Occipital lobe (tissue), 2 donors: ENCODE data around the gene FAM228A. TPM values are rescaled to one million over a fixed set of nuclear protein-coding genes. Genes with fewer than 3 reads are reported as not detected.
"Not testable (repeated sequence)": the region's sequence is repeated elsewhere in the genome, so short reads cannot be mapped to it uniquely, and the experiment has no call there.

Experiments used
- DNase-seq: peaks from one replicate; lab custom pipeline; 2025; lab: John Stamatoyannopoulos, UW
- total RNA-seq: library from RNA; depleted of rRNA; stranded (reverse); fragments of >200 nt; gene quantifications from one replicate; pipeline ENCODE4 v1.2.3, GENCODE V29; 2014

Gene FAM228A
- 3.9 TPM for total RNA-seq

DNA sequence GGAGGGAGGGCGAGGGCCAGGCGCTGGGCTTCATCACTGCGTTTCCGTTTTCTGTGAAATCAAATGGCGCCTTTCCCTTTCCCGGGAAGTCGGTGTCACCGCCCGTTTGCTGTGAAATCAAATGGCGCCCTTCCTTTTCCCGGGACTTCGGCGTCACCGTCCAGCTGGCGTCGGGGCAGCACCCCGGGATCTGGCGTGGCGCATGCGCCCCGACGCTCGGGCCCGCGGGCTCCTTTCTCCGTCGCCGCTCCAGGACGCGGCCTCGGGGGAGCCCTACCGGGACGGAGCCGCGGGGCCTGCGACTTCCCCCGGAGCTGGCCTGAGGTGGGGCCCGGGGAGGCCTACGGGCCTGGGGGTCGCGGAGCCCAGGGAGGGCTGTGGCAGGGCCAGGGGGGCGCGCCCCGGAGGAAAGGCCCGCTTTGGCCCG lies at the start of gene FAM228A:
Gene FAM228A (plus strand): TSS at position 203 of the 427 bp plus-strand sequence. CDS start 428 bp downstream, outside the sequence.
- DNase-seq = no peak

DNA sequence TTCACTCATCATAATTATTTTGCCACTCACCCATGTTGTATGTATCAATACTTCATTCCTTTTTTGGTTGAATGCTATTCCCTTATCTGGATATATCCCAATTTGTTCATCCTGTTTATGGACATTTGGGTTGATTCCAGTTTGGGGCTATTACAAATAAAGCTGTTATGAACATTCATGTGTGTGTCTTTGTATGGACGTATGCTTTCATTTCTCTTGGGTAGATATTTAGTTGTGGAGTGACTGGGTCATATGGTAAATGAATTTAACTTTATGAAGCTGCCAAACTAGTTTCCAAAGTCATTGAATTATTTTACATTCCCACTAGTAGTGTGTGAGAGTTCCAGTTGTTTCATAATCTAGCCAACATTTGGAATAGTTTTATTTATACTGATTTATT lies 48.9 kb upstream of the FAM228A start:
- DNase-seq = no peak

DNA sequence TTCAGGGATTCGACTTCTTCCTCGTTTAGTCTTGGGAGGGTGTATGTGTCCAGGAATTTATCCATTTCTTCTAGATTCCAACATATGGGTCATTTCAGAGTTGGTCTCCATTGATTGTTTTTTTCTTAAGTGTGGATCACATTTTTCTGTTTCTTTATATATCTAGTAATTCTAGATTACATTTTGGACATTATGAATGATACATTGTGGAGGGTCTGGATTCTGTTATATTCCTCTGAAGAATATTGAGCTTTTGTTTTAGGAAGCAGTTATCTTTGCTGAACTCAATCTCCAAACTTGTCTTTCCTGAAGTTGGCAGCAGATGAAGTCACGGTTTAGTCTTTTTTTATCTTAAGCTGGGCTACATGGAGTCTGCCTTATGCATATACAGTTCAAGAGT lies 42.3 kb upstream of the FAM228A start:
- DNase-seq = no peak

DNA sequence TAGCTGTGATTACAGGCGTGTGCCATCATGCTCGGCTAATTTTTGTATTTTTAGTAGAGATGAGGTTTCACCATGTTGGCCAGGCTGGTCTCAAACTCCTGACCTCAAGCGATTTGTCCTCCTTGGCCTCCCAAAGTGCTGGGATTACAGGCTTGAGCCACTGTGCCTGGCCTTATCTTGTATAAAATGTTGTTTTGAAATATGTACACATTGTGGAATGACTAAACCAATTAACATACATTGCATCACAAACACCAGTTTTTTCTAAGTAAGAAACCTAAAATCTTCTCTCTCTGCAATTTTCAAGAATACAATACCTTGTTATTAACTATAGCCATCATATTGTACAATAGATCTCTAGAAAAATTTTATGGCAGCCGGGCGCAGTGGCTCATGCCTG lies 34.5 kb upstream of the FAM228A start:
- not testable (repeated sequence) for DNase-seq

DNA sequence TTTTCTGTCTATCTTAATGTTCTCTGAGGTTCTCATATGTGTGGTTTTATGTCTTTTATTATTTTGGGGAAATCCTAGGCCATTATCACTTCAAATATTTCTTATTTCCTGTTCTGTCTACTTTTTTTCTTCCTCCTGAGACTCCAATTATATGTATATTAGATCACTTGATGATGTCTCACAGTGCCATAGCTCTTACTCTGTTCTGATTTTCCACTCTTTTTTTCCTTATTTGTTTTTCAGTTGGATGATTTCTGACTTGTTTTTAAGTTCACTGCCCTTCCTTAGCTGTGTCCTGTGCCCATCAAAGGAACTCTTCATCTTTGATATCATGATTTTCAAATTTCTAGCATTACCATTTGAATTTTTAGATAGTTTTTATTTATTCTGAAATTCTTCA lies 27.5 kb upstream of the FAM228A start:
- no peak for DNase-seq

DNA sequence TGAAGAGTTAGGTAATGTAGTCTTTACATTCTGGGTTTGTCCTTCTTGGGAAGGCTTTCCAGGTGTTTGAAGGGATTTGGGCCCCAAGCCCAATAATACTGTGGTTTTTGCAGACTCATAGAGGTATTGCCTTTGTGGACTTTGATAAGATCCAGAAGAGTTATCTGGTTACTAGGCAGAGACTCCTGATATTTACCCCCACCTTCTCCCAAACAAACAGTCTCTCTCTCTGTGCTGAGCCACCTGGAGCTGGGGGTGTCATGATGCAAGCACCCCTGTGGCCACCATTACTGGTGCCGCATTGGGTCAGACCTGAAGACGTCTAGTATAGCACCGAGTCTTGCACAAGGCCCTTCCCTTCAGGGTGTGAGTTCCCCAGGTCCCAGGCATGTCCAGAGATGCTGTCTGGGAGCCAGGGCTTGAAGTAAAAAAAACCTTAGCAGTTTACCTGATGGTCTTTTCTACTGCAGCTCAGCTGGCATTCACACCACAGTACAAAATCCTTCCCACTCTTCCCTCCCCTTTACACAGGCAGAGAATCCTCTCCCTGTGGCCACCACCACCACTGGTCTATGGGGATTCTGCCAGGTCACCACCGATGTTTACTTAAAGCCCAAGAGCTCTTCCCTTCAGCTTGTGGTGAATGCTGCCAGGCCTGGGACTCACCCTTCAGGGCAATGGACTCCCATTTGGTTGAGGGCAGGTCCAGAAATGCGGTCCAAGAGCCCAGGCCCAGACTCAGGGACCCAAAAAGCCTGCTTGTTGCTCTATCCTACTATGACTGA lies 22.2 kb upstream of the FAM228A start:
- no peak for DNase-seq

DNA sequence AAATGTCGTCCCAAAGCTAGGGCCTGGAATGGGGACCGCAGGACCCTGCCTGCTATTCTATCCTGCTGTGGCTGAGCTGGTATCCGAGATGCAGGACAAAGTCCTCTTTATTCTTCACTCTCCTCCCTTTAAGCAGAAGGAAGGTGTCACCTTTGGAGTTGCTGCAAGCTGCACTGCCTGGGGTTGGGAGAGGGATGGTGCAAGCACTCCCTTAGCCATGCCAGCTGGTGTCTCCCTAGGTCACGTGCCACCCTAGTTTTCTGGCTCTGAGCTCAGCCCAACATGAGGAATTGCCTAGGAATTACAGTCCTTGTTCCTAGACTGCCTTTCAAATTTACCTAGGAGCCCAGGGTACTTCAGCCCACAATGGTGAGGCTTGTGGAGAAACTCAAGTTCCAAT lies 21.4 kb upstream of the FAM228A start:
- DNase-seq = no peak

DNA sequence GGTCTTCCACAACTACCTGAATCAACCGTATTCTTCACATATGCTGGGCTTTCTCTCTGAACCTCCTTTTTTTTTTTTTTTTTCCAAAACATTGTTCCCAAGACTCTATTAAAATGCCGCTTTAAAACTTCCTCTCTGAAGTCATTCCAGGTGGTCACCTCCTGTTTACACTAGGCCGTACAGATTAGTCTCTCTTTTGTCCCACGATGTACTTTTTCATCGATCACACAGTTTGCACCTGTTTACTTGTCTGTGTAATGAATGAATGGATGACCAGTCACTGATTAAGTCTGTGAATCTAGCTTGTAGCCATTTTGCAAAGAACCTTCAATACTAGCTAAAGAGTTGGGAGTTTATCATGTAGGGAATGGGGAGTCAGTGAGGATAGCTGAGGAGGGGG lies 16.7 kb upstream of the FAM228A start:
- DNase-seq = no peak

DNA sequence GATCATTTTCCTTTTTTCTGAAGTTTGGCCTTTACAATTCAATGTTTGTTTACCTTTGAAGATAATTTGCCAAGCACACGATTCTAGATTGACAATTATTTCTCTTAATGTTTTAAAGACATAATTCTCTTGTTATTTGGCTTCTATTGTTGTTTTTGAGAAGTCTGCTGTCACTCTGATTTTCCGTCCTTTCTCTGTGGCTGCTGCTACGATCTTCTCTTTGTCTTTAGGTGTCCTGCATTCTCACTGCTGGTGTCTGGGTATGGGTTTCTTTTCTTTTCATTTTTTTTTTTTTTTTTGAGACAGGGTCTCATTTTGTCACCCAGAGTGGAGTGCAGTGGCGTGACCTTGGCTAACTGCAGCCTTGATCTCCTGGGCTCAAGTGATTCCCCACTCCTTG lies 15.1 kb upstream of the FAM228A start:
- no peak for DNase-seq

DNA sequence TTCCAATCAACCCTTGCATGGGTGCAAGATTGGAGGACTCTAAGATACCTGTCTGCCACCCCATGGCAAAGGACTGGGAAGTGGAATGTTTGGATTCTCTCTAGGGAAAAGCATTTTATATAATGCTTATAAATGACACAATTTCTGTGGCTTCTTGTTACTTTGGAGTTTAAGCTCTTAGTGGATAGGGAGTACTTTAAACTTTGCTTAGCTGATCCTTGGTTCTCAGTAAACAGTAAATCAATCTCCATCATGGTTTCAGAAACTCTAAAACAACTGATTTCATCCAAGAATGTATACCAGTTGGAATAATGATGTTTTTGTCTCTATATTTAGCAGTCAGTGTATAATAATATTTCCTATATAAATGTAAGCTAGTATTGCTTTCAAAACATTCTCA lies 14.1 kb upstream of the FAM228A start:
- DNase-seq = no peak

DNA sequence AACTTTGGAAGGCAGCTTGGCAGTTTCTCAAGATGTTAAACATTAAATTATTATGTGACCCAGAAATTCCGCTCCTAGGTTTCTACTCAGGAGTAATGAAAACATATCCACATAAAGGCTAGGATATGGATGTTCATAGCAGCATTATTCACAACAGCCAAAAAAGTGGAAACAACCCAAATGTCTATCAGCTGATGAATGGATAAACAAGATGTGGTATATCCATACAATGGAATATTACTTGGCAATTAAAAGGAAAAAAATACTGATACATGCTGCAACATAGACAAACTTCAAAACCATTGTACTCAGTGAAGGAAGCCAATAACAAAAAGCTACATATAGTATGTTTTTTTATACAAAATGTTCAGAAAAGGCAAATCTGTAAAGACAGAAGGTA lies 12.4 kb upstream of the FAM228A start:
- DNase-seq = no peak

DNA sequence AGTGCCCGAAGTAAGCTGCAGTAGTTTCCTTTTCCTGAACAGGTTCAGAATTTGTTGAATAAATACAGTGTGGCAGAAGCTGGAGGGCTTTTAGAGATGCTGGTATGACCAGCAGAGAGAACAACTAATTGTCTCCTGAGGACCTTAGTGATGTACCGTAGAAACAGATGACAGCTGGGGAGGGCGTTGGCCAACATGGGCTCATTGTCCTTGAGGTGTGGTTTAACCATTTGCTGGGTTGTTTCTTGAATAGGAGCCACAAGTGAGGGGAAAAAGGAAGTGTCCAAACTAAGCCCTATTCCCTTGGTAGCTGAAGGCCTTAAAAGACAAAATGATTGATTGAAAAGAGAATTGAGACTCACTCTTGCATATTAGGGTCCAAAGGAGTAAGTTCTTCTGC lies 11.7 kb upstream of the FAM228A start:
- no peak for DNase-seq

DNA sequence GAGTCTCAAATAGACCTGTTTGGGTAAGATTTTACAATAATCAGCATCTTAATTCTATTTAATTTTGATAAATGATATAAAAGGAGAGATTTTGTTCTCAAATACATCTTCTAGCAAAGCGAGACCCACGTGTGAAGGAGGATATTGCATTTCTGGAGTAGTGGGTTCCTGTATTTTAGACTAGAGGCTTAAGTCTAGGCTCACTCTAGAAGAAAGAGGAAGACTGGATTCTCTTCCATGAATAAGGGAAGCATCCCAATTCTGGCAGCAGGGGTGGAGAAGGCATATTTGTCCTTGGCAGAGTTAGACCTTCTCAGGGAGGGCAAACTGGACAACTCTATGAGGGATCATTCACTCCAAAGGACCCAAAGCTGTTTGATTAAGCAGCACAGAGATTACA lies 11.3 kb upstream of the FAM228A start:
- DNase-seq = no peak

DNA sequence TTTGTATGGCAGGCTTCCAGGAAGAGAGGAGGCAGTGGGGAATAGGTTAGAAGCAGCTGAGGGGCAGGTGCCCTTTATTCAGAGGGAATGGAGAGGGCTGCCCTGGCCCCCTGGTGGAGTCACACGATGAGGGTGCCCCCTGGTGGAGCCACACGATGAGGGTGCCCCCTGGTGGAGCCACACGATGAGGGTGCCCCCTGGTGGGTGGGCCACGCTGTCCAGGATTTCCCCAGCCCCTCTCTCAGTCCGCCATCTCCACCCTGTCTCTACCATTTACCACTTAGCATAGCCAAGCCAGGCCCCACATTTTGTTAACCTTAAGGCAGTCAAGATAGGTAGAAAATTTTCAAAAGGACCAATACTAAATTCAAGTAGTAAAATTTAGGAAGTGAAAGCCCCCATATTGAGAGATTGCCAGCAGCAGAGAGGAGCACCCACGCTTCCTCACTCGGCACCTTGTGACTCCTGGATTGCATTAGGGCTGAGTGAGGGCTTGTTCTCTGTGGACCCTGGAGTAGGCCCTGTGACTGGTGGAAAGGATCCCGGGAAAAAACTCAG lies 10.4 kb upstream of the FAM228A start:
- DNase-seq = no peak

DNA sequence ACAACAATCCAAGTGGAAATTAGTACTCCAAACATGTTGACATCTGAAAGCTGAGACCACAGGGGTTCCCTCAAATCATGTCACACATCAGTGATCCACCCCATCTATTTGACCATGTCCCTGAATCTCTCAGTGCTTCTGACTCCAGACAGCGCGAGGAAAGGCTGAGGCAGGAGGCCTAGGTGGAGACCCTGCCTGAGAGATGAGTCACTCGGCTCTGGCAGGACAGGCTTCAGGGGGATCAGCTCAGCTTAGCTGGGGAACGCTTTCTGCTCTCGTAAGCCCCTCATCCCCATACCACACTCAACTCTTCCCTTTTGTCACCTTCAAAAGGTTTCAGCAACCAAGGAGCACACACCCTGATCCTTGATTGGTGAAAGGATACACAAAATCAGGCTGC lies 5.8 kb upstream of the FAM228A start:
- no peak for DNase-seq

DNA sequence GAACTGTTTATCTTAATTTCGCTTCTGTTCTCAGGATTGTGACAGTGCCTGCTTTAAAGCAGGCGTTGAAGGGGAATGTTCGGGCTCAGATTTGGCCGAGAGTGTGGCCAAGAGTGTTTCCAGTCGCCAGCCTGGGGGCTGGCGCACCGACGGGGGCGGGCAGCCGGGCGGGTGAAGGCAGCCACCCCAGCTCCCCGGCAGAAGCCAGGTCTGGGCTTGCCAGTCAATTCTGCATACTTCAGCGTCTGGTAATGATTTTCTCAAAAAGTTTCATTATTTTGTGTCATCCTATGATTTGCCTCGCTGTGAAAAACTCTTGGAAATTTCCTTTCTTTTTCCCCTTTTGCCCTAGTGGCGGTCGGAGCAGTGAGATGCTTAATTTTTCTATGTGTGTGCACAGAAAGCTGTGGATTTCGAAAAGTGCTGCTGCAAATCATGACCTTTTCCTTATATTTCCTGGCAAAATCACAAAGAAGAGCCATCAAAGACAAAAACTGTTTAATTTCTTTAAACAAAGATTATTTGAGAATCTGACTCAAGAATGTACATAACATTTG lies 856 bp downstream of the FAM228A start:
- DNase-seq = no peak

DNA sequence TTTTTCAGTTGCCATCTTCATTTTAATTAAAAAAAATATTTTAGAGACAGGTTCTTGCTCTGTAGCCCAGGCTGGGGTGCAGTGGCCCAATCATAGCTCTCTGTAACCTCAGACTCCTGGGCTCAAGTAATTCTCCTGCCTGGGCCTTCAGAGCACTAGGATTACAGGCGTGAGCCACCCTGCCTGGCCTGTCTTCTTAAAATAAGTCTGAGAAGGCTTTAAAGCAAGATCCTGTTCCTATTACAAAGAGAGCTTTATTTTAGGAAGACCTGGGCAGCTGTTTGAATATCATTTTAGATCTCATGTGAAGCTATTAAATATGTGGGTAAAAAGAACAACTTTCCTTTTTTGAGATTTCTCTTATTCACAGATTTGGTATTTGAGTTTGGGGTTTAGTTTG lies 1.5 kb downstream of the FAM228A start:
- no peak for DNase-seq

DNA sequence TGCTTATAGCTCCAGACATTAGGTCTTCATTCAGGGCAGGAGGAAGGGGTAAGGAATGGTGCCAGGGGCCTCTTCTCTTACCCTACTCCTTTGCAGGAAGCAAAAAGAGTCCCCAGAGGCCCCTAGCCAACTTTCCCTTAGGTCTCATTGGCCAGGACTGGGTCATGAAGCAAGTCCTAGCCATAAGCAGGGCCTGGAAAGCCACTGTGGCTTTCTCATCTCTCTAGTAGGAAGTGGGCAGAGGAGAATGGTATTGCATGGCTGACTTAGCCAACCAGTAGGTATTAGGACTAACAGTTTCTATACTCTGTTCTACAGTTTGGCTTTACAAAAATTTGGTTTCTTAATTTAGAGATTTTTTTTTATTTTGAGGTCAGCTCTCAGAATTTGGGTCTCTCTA lies 4.8 kb downstream of the FAM228A start:
- DNase-seq = no peak

DNA sequence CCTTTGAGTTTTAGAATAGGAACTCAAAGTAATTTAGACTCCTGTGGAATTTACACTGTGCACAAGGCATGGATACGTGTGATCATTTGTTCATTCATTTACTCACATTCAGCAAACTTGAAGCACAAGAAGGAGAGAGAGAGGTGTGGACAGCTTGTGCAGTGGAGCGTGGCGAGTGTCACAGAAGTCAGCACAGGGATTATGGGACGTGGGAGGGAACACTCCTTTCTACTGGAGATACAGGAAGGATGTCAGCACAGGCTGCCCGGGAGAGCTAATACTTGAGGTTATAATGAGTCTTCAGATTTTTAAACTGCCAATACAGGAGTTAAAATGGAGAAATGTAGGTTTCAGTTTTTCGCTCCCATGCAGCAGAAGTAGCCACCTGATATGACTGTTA lies 7.0 kb downstream of the FAM228A start:
- DNase-seq = no peak

DNA sequence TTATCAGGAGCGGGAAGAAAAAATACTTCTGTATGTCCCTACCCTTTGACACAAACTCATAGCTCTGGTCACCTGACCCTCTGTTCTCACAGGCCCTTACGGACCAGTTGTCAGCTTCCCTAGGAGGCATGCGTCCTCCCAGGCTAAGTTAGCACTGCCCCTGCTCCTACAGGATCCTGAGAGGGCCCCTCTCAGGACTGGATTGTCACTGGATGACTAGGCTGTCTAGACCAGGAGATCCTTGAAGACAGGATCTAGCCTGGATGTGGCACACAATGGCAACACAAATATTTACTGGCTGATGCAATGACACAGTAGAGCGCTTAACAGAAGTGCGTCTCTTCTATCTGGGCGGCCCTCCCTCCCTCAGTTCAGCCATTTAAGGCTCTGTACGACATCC lies 7.7 kb downstream of the FAM228A start:
- no peak for DNase-seq

DNA sequence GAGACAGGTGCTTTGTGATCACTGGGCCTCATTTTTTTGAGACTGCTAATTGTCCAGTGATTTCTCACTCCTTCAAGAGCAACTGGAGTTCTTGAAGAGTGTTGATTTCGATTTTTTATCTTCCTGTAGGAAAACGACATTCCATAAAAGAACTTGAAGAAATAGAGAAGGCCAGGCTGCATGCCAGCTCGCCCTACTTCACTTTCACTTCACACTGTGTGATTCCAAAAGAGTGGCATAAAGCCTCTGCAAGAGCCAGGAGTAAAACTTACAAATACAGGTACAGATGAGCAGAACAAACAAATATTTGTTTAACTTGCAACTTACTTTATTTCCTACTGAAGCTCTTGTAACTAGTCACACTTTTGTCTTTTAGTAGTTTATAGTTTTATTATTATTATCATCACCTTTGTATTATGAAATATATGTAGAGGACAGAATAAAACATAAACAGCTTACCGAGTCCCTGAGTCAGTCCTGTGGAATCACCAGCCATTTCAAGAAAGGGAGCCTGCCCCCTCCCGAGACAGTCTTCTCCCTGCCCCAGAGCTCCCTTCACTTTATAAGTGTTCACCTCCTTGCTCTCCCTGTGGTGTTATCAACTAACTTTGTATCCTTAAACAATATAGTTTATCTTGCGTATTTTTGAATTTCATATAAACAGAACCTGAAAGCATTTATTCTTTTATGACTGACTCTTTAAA lies 8.7 kb downstream of the FAM228A start:
- DNase-seq = no peak

DNA sequence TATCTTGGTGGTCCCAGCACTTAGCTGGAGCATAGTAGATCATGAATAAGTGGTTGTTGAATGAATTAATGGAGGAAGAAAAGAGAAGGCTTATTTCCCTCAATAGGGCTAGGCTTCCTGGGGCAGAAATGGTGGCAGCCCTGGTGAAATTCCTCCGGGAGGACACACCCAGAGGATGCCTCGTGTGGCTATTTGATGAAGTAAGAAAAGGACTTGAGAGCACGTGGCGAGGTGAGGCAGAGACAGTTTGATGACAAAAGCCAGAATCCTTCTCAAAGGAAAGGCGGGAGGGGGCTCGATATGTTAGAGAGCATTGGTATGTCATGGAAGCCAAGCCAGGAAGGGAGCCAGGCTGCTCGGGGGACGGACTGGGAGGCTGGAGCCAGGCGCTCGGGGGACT lies 14.7 kb downstream of the FAM228A start:
- no peak for DNase-seq

DNA sequence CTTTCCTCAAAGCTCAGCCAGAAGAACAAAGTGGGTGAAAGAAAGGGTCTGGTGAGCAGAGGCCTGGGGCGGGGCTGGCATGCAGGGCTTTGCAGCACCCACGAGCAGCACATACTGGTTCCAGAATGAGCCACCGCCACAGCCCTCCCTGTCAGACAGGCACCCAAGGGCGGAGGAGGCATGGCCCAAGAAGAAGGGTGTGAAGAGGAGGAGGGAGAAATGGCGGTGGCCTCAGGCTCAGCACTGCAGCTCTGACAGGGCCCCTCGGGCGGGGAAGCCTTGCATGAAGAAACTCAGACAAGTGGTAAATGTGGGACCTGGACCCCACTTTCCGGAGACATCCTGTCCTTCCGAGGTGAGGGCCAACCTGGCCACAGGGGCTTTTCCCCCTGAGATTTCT lies 15.7 kb downstream of the FAM228A start:
- no peak for DNase-seq
